Measurements from ENCODE around the gene PDE4D.

The PDE4D gene

GRCh38 chr5:59458966-59459729 lies 434.4 kb downstream of the PDE4D start:
- no peaks in the 10 kb centered on the region for H3K27me3 ChIP-seq (ENCODE audit: insufficient read depth, low read length)
- H3K27ac ChIP-seq (ENCODE audit: low read length), result no peak overlapping the region
- peaks cover 9% of the 10 kb centered on the region; the same call in 1 of the 2 replicates for H3K4me1 ChIP-seq (ENCODE audit: insufficient read depth, low read length)
- H3K36me3 ChIP-seq (ENCODE audit: insufficient read depth, low read depth, low read length), result no peaks in the 10 kb centered on the region
- no peak overlapping the region for H3K4me3 ChIP-seq (ENCODE audit: low read length)
- H3K9me3 ChIP-seq (ENCODE audit: insufficient read depth, low read depth, low read length), result 0 out of 2 replicates have a peak, but pooled peaks cover 10% of the 10 kb centered on the region
- H3K9ac ChIP-seq (ENCODE audit: low read depth, low read length), result no peak overlapping the region

DNA sequence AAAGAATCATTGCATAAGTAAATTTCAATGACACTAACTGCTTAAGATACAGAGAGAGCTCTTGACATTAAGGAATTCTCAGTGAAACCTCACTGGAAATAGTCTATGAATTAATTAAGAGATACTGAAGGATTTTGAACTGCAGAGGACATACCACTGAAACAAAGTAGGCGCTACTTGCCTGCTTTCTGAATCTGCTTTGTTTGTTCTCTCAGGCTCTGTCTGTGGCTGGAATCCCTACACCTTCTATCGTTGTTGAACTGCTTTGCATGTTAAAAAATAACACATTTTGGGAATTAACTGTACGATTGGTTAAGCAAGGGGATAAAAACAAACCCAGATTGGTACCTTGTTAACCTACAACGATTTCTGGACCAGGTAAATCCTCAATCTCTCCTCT lies 435.2 kb downstream of the PDE4D start:
- no peak overlapping the region for H3K27ac ChIP-seq (ENCODE audit: low read length)
- H3K4me1 ChIP-seq (ENCODE audit: insufficient read depth, low read length), result peaks cover 5% of the 10 kb centered on the region; the same call in 1 of the 2 replicates
- H3K9ac ChIP-seq (ENCODE audit: low read depth, low read length), result no peak overlapping the region
- H3K4me3 ChIP-seq (ENCODE audit: low read length), result no peak overlapping the region
- H3K36me3 ChIP-seq (ENCODE audit: insufficient read depth, low read depth, low read length), result no peaks in the 10 kb centered on the region
- H3K9me3 ChIP-seq (ENCODE audit: insufficient read depth, low read depth, low read length), result 0 out of 2 replicates have a peak, but pooled peaks cover 10% of the 10 kb centered on the region
- no peaks in the 10 kb centered on the region for H3K27me3 ChIP-seq (ENCODE audit: insufficient read depth, low read length)

- H3K4me1 ChIP-seq (ENCODE audit: insufficient read depth, low read length), result no peaks in the 10 kb centered on the region
- H3K9me3 ChIP-seq (ENCODE audit: insufficient read depth, low read depth, low read length), result no peaks in the 10 kb centered on the region
- H3K27ac ChIP-seq (ENCODE audit: low read length), result no peak overlapping the region
- no peaks in the 10 kb centered on the region for H3K36me3 ChIP-seq (ENCODE audit: insufficient read depth, low read depth, low read length)
- no peak overlapping the region for H3K9ac ChIP-seq (ENCODE audit: low read depth, low read length)
- no peaks in the 10 kb centered on the region for H3K27me3 ChIP-seq (ENCODE audit: insufficient read depth, low read length)
- no peak overlapping the region for H3K4me3 ChIP-seq (ENCODE audit: low read length)
Measured at GRCh38 chr5:59449905-59450644, 443.5 kb downstream of the PDE4D start.

DNA sequence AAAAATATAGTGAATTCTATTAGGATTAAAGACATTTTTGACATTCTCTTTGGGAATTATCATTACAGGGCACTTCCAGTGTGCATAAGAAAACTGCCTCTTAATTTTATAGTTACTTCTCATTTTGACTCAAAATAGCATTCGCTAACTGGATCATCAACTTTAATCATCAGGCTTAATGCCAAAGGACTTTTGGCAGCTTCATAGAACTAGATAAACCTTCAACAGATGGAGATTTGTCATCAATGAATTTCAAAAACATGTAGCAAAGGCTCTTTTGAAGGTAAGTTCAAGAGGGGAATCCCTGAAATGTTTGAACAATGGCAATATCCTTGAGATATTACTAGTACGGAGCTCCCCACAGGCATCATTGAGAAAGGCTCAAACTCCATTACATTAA lies 447.2 kb downstream of the PDE4D start:
- Histone ChIP-seq H3K4me3 (ENCODE audit: low read length) (no peak overlapping the region), H3K4me1 (ENCODE audit: insufficient read depth, low read length) (no peaks in the 10 kb centered on the region), H3K36me3 (ENCODE audit: insufficient read depth, low read depth, low read length) (no peaks in the 10 kb centered on the region), H3K9ac (ENCODE audit: low read depth, low read length) (no peak overlapping the region), H3K27me3 (ENCODE audit: insufficient read depth, low read length) (no peaks in the 10 kb centered on the region), H3K27ac (ENCODE audit: low read length) (no peak overlapping the region), H3K9me3 (ENCODE audit: insufficient read depth, low read depth, low read length) (no peaks in the 10 kb centered on the region)

DNA sequence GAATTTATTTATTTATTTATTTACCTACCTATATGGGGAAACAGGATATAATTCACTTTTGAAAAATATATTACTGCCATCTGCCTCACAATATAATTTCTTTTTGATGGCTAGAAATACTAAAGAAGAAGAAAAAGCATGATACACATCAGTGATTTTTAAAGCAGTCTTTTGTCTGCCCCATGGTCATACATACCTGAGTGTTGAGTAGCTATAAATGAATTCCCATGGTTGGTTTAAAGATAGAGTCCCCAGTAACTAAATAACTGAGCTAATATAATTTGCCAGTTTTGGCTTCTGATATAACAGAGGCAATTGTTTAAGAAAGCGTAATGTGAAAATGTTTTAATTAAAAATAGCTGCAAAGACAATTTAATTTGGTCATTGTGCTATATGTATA lies 447.8 kb downstream of the PDE4D start:
- H3K27me3 ChIP-seq (ENCODE audit: insufficient read depth, low read length), result no peaks in the 10 kb centered on the region
- no peak overlapping the region for H3K4me3 ChIP-seq (ENCODE audit: low read length)
- H3K36me3 ChIP-seq (ENCODE audit: insufficient read depth, low read depth, low read length), result no peaks in the 10 kb centered on the region
- no peaks in the 10 kb centered on the region for H3K4me1 ChIP-seq (ENCODE audit: insufficient read depth, low read length)
- H3K27ac ChIP-seq (ENCODE audit: low read length), result no peak overlapping the region
- H3K9me3 ChIP-seq (ENCODE audit: insufficient read depth, low read depth, low read length), result no peaks in the 10 kb centered on the region
- no peak overlapping the region for H3K9ac ChIP-seq (ENCODE audit: low read depth, low read length)

GRCh38 chr5:59439303-59439702 lies 454.2 kb downstream of the PDE4D start:
- no peak overlapping the region for H3K4me3 ChIP-seq (ENCODE audit: low read length)
- H3K4me1 ChIP-seq (ENCODE audit: insufficient read depth, low read length), result no peaks in the 10 kb centered on the region
- H3K9me3 ChIP-seq (ENCODE audit: insufficient read depth, low read depth, low read length), result no peaks in the 10 kb centered on the region
- no peak overlapping the region for H3K9ac ChIP-seq (ENCODE audit: low read depth, low read length)
- no peaks in the 10 kb centered on the region for H3K36me3 ChIP-seq (ENCODE audit: insufficient read depth, low read depth, low read length)
- no peaks in the 10 kb centered on the region for H3K27me3 ChIP-seq (ENCODE audit: insufficient read depth, low read length)
- no peak overlapping the region for H3K27ac ChIP-seq (ENCODE audit: low read length)

- H3K4me3 ChIP-seq (ENCODE audit: low read length), result no peak overlapping the region
- no peak overlapping the region for H3K9ac ChIP-seq (ENCODE audit: low read depth, low read length)
- no peaks in the 10 kb centered on the region for H3K4me1 ChIP-seq (ENCODE audit: insufficient read depth, low read length)
- no peaks in the 10 kb centered on the region for H3K9me3 ChIP-seq (ENCODE audit: insufficient read depth, low read depth, low read length)
- no peaks in the 10 kb centered on the region for H3K36me3 ChIP-seq (ENCODE audit: insufficient read depth, low read depth, low read length)
- no peak overlapping the region for H3K27ac ChIP-seq (ENCODE audit: low read length)
- H3K27me3 ChIP-seq (ENCODE audit: insufficient read depth, low read length), result no peaks in the 10 kb centered on the region
Measured at GRCh38 chr5:59437176-59437575, 456.4 kb downstream of the PDE4D start.

DNA sequence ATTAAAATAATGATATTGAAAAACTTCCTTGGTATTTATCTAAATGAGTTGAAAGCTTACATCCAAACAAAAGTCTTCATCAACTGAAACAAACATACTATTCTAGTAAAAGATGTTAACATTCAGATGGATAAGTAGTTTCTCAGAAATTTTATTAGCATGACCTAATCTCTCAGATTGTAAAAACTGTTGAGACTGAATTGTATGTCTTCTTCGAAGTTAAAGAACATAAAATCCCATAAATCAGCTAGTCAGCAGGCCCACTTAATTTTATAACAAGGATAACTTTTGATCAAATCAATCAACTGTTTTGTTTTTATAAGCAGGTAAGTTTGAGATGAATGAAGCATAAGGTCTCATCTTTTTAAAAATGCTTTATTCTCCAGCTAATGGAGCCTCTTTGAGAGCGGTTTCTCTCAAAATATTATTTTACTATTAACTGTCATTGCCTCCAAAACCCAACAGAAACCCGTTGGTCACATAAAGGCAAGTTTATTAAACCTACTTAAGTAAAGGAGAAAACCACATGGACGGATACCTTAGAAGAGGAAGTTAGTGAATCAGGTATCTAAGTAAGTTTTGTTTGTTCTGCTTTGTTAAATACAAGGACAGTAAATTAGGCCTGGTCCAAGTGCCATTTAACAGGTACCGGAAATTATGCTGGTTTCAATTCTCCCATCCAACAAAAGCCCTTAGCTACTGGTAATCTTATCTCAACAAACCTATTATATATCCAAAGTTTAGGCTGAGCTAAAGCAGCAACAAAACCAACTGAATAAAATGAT lies 457.0 kb downstream of the PDE4D start:
- Histone ChIP-seq H3K4me3 (ENCODE audit: low read length) (no peak overlapping the region), H3K9ac (ENCODE audit: low read depth, low read length) (no peak overlapping the region), H3K27ac (ENCODE audit: low read length) (no peak overlapping the region), H3K9me3 (ENCODE audit: insufficient read depth, low read depth, low read length) (no peaks in the 10 kb centered on the region), H3K4me1 (ENCODE audit: insufficient read depth, low read length) (no peaks in the 10 kb centered on the region), H3K27me3 (ENCODE audit: insufficient read depth, low read length) (no peaks in the 10 kb centered on the region), H3K36me3 (ENCODE audit: insufficient read depth, low read depth, low read length) (no peaks in the 10 kb centered on the region)

GRCh38 chr5:59433174-59433573 lies 460.4 kb downstream of the PDE4D start:
- Histone ChIP-seq H3K27ac (ENCODE audit: low read length) (no peak overlapping the region), H3K4me3 (ENCODE audit: low read length) (no peak overlapping the region), H3K27me3 (ENCODE audit: insufficient read depth, low read length) (no peaks in the 10 kb centered on the region), H3K4me1 (ENCODE audit: insufficient read depth, low read length) (no peaks in the 10 kb centered on the region), H3K36me3 (ENCODE audit: insufficient read depth, low read depth, low read length) (no peaks in the 10 kb centered on the region), H3K9me3 (ENCODE audit: insufficient read depth, low read depth, low read length) (no peaks in the 10 kb centered on the region), H3K9ac (ENCODE audit: low read depth, low read length) (no peak overlapping the region)

DNA sequence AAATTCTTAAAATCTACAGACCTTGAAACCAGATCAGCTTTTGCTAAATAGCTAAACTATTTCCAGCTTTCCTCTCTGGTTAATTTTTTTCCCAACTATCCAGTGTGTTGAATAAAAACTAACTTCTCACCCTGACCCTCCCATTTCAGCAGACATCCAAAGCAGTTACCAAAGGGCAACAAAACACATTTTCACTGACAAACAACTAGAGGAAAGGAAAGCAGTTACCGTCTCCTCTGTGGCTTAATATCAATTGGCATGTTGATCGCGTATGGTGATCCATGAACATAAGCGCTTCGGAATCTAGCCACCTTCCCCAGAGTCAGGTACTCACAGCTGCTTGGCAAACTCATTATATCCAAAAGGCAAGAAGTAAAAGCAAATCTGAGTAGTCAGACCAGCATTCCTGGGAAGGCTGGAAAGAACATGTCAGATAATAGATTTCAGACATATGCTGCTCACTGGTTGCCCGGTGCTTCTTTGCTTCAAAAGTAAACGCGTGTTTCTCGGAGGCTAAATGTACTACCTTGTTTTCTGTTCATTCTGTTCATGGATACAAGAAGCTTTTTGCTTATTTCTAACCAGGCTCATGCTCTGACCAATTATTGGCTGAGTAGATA lies 463.4 kb downstream of the PDE4D start:
- no peak overlapping the region for H3K4me3 ChIP-seq (ENCODE audit: low read length)
- H3K4me1 ChIP-seq (ENCODE audit: insufficient read depth, low read length), result no peaks in the 10 kb centered on the region
- no peaks in the 10 kb centered on the region for H3K9me3 ChIP-seq (ENCODE audit: insufficient read depth, low read depth, low read length)
- H3K36me3 ChIP-seq (ENCODE audit: insufficient read depth, low read depth, low read length), result no peaks in the 10 kb centered on the region
- H3K27me3 ChIP-seq (ENCODE audit: insufficient read depth, low read length), result no peaks in the 10 kb centered on the region
- H3K9ac ChIP-seq (ENCODE audit: low read depth, low read length), result no peak overlapping the region
- H3K27ac ChIP-seq (ENCODE audit: low read length), result no peak overlapping the region

GRCh38 chr5:59428391-59428790 lies 465.1 kb downstream of the PDE4D start:
- Histone ChIP-seq H3K27ac (ENCODE audit: low read length) (no peak overlapping the region), H3K4me3 (ENCODE audit: low read length) (no peak overlapping the region), H3K9ac (ENCODE audit: low read depth, low read length) (no peak overlapping the region), H3K4me1 (ENCODE audit: insufficient read depth, low read length) (no peaks in the 10 kb centered on the region), H3K36me3 (ENCODE audit: insufficient read depth, low read depth, low read length) (no peaks in the 10 kb centered on the region), H3K9me3 (ENCODE audit: insufficient read depth, low read depth, low read length) (no peaks in the 10 kb centered on the region), H3K27me3 (ENCODE audit: insufficient read depth, low read length) (no peaks in the 10 kb centered on the region)
